Inflammatory macrophage (primary cell): Measurements from ENCODE around the gene FOXL3.
A peak's percentile ranks its signal among the peaks of the same experiment; 100 is the strongest.
"Not testable (repeated sequence)": the region's sequence is repeated elsewhere in the genome, so short reads cannot be mapped to it uniquely, and the experiment has no call there.

Source experiments
- DNase-seq, 2 donors: peaks; one replicate each; pipeline ENCODE4 v3.0.0-alpha.2; 2020 to 2022

FOXL3 gene

GRCh38 chr7:325811-326210 is 35.8 kb downstream of the FOXL3 start:
- DNase-seq, result no peak

GRCh38 chr7:326273-326672 is 36.3 kb downstream of the FOXL3 start:
- no peak for DNase-seq

- DNase-seq, result no peak
These were observed 36.9 kb downstream of the FOXL3 start for GRCh38 chr7:326809-327232.

- no peak for DNase-seq
These were observed 37.4 kb downstream of the FOXL3 start for GRCh38 chr7:327233-327931.

GRCh38 chr7:327991-328702 is 38.2 kb downstream of the FOXL3 start:
- no peak for DNase-seq

GRCh38 chr7:329691-330281 is 39.8 kb downstream of the FOXL3 start:
- no peak for DNase-seq

- DNase-seq, result no peak
These were observed 40.7 kb downstream of the FOXL3 start for GRCh38 chr7:330511-331230.

GRCh38 chr7:332020-332517 is 42.1 kb downstream of the FOXL3 start:
- DNase-seq, result no peak

GRCh38 chr7:332646-333392 is 42.8 kb downstream of the FOXL3 start:
- DNase-seq, result peak in 1 of 2 donors; percentile 44

- DNase-seq, result no peak
These were observed 43.4 kb downstream of the FOXL3 start for GRCh38 chr7:333393-333764.

GRCh38 chr7:334618-335357 is 44.8 kb downstream of the FOXL3 start:
- no peak for DNase-seq

GRCh38 chr7:335358-336148 is 45.6 kb downstream of the FOXL3 start:
- no peak for DNase-seq

GRCh38 chr7:336149-336533 is 46.2 kb downstream of the FOXL3 start:
- DNase-seq, result not testable (repeated sequence)

- DNase-seq, result no peak
These were observed 47.0 kb downstream of the FOXL3 start for GRCh38 chr7:336810-337566.

- DNase-seq, result no peak
These were observed 47.6 kb downstream of the FOXL3 start for GRCh38 chr7:337567-337951.

- no peak for DNase-seq
These were observed 48.5 kb downstream of the FOXL3 start for GRCh38 chr7:338295-339061.

GRCh38 chr7:339062-339342 is 49.0 kb downstream of the FOXL3 start:
- no peak for DNase-seq

GRCh38 chr7:339696-340095 is 49.7 kb downstream of the FOXL3 start:
- no peak for DNase-seq

- no peak for DNase-seq
These were observed 50.4 kb downstream of the FOXL3 start for GRCh38 chr7:340200-340937.
